ENCODE data around the gene CARD10.

Gene CARD10

DNA sequence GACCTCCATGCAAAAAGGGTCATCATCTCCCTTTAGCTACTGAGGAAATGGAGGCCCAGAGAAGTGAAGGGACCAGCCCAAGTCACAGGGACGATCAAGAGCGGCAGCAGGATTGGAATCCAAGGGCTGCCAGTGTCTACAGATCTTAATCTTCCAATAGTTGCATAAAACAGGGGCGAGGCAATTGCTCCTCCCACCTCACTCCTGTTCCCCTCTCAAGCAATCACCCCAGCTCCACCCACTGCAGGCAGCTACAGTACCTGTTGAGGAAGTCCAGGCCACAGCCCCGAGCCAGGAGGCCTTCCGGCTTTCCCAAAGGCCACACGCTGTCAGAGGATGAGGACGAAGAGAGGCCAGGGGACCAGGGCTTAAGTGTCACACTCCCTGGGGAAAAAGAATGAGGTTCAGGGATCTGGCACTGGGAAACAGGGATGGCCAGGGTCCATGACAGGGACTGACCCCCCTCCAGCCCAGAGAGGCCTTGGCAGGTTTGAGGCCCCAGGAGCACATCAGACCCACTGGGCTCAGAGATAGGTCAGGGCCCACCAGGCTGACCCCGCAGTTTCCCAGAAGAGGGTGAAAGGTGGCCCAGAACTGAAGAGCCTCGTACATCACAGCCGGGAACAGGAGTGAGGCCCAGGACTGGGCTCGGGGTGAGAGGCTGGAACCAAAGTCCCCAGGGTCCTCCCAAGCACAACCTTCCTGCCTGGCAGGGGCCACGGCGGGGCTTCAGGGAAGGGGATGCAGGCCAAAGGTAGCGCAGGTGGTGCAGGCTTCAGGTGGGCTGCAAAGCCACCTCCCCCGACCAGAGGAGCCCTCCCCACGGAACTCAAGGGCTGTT lies 16.7 kb downstream of the CARD10 start:
- DNase-seq (ENCODE audit: low spot score), result no peak

DNA sequence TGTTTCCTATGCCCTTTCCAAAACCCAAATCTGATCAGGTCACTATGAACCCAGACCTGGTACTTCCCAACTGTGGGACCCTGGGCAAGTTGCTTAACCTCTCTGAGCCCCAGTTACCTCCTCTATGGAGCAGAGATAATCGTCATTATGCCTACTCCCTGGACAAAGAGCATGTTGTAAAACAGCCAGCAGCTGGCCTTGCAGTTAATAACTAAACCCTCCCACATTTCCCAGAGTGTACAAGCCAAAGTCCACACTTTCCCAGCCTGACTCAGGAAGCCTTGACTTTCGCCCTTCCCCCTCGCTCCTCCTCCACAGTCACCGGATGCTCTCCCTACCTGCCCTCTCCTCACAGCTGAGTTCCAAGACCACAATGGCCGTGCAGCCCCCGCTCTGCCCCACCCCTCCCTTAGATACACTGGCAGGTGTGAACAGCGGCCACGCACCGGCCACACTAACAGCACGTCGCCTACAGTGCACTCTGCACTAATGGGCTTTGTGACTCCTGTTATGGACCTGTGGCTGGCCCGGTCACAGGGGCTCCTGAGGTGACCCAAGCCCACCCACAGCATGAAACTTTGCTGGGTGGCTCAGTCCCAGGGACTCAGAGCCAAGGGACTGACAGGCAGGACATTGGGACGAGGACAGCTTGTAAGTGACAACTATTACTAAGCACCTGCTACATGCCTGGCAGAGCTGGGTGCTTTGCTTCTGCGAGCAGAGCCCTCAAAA lies 17.4 kb downstream of the CARD10 start:
- no peak for DNase-seq (ENCODE audit: low spot score)

DNA sequence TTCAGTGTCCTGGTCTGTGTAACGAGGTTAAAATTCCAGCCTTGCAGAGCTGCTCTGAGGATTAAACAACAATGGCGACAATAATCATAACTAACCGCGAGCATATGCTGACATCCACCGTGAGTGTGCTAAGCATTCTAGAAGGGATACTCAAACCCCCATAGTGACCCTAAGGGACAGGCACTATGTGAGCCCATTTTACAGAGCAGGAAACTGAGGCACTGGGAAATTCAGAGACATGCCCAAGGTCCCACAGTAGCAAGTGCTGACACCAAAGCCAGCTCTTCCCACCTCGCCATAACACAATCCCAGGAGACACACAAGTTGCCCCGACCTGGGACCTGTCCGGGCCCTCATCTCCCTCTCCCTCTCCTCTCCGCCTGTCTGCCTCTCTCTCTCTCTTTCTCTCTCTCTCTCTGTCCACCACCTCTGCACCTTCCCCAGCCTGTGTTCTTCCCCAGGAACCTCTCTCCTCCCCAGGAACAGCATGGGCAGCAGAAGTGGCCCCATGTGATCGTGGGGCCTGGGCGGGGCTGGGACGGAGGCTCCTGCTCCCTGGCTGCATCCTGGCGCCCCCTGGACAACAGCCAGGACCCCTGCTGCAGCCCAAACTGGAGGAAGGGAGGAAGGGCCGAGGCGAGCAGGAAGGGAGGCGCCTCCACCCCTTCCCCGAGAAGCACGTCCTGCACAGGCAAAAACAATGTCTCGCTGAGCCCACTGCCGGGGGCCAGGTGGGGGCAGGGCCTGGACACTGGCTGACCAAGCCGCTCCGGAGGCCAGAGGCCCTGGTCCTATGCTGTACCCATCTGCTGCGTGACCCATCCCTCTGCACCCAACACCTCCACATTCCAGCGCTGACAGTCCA lies 18.2 kb downstream of the CARD10 start:
- DNase-seq (ENCODE audit: low spot score), result no peak

DNA sequence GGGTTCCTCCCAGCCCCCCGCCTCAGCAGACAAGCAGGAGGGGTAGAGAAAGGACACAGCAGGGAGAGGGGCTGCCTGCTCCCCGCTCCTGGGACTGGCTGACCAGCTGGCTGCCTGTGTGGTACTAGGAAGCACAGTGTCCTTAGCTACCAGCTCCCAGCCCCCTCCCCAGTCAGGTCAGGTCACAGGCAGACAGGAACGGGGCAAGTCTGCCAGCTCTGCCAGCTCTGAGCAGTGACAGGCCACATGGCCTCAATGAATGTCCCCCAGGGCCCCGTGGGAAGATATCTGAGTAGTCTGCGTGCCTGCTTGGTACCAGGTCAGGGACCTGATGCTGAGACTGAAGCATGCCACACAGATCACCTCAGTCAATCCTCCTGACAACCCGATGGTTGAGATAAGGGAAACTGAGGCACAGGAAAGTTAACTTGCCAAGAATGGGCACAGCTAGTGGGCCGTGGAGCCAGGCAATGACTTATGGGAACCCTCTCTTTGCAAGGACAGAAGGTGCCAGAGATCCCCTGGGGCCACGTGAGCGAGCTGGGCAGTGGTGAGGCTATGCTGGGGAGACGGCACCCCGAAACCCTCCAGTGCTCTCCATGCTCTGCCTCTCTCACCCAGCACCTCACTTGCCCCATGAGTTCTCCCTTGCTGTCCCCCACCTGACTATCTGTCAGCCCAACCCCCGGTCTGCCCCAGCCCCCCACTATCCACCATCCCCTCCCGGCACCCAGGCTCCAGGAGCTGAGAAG lies 19.2 kb downstream of the CARD10 start:
- DNase-seq (ENCODE audit: low spot score), result no peak

DNA sequence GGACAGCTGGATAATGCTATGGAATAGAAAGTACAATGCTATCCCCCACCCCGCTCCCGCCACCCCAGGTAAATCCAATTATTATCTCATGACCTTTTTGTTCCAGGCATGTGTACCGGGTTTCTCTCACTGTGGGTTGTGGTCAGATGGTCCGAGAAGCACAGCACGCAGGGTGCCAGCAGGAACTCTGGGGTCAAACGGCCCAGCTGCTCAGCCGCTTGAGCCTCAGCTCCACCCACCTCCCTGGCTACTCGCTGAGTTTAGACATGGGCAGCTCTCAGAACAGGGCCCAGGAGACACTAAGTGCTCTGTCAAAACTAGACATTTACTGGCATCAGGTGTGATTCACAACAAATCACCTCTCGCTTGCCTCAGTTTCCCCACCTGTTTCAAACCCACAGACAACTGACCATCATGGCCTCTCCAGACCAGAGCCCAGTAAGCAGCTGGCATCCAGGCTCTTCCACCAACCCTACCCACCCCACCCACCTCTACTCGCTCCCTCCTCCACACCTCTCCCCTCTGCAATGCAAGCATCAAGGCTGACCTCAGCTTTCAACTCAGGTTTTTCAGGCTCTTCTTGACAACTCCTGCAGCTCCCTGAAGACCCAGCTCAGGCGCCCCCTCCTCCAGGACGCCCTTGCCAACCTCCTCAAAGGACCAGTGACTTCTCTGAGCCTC lies 20.0 kb downstream of the CARD10 start:
- no peak for DNase-seq (ENCODE audit: low spot score)

DNA sequence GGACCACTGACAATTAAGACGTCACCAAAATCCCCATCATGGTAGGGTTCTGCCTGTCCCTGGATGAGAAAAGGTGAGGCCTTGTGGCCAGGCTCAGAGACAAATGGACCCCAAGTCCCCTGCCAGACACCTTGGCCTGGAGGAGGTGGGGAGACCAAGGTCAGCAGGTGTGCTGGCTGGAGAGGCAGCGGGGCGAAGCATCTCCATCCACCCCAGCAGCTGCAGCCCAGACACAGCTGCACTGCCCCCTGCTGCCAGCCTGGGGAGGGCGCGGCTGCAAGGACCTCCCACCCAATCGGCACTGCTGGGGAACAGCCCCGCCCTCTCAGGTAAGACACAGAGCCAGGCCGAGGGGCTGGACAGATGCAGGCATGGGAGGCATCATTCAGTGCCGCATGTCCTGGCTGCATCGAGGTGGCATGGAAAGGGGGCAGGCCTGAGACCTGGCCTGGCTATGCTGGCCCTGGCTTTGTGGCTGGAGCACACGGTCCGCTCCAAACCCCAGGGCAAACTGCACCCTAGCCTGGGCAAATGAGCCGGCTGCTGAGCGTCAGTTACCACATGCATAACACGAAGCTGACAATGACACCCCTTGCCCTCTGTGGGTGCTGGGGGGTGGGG lies 20.8 kb downstream of the CARD10 start:
- peak; percentile 83 for DNase-seq (ENCODE audit: low spot score)

DNA sequence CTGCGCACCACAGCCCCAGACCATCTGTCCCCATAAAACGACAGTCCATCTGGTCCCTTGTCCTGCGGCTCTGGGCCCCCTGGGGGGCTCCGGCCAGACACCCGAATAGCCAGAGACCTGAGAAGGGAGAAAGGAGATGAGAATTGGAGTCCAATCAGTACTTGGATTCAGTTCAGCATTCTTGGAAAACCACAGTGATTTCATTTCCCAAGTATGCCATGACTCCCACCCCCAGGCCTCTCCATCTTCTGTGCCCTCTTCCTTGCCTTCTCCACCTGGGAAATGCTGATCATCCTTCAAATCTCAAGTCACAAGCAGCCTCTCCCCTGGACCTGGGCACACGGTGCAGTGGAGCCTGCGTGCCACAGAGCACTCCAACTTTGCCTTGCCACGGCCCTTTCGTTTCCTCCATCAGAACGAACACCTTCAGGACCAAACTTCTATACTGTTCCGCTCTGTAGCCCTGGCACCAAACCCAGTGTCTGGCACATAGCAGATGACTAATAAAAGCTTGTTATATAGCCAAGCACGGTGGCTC lies 22.1 kb downstream of the CARD10 start:
- DNase-seq (ENCODE audit: low spot score), result no peak

DNA sequence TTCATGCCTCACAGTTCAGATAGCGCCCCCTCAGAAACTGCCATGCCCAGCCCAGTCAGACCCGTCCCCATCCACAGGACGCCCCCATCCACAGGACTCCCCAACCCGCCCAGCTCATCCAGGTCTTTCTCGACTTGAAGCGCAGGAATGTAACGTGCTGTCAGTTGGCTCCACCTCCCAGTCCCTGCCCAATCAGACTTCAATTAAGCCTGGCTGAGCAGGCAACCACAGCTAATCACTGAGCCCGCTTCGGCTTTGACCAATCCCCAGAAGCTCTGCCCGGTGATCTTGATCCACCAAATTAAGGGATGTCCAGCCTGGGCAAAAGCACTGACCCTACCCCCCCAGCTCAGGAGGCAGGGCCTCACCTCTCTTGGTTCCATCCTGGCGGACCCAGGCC lies 22.6 kb downstream of the CARD10 start:
- DNase-seq (ENCODE audit: low spot score), result no peak

DNA sequence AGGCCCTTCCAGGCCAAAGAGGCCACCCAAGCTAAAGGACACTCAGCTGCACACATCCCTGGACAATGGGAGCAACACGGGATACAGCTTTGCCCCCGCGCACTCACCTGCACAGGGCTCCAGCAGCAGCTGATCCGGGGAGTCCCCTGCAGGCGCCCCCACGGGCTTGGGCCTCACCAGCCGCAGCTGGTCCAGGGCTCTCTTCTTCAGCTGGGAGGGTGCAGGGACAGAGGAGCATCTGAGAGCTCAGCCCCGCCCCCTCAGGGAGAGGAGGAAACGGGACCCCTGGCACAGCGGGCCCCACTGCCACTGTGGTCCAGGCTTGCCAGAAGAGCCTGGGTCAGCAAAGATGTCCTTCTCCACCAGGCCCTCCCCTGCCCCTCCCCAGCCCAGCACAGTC lies 25.2 kb downstream of the CARD10 start:
- no peak for DNase-seq (ENCODE audit: low spot score)

DNA sequence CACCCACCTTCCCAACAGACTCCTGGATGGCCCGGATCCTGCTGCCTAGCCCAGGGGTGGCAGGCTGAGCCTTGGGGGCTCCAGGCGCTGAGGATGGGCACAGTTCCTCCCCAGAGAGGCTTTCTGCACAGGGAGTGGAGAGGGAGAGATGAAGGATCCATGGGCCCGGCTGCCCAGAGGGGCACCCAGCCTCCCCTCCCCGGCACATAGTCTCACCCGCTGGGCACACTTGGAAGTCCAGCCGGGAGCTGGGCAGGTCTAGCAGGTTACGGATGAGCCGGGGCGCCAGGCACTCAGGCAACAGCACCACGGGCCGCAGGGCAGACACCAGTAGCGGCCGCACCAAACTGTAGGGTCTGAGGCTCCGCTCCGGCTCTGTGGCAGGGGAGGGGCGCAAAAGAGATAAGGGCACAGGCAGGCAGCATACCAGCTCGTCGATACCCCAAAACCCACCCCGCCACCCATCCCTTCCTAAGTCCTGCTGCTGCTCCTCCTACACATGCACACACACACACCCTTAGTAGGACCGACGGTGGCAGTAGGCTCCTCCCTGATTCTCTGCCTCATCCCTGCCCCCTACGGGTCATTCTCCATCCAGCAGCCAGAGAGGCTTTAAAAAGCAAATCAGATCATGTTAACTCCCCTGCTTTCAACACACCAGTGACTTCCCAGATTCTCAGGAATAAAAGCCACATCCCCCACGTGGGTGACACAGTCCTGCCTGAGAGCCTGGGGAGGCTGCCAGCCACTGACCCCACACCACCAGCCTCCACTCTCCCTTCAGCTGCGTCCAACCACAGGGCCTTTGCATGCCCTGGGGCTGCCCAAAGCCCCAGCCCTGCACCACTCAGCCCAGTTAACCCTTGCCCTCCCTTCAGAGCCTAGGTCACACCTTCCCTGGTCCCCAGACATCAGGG lies 26.5 kb downstream of the CARD10 start:
- no peak for DNase-seq (ENCODE audit: low spot score)

DNA sequence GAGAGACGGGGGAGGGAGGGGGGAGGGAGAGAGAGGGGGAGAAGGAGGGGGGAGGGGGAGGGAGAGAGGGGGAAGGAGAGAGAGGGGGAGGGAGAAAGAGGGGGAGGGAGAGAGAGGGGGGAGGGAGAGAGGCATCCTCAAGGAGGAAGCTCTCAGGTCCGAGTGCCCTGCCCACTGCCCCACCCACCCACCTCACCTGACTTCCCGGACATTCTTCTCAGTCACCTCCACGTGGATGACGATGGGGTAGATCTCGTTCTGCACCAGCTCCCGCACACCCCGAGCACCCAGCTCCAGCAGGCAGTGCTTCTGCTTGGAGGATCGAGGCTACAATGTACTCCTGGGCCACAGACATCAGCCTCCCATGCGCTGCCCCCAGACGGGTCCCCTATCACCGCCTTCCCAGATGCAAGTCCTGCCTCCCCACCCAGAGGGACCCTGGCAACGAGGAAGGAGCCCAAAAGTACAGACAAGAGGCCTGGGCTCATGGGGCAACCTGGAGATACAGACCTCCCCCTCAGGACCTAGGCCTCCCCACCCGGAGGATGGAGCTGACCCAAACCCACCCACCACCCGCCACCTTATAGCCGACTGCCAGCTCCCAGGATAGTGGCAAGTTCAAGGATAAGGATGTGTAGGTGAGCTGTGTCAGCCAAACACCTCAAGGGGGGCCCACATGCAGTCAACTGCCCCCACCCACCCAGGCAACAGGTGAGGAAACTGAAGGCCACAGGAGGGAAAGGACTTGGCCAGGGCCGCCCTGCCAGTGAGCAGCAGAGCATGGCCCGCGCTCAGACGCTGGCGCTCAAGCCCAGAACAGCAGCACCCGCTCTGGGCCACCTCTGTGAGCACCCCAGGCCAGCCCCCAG lies 27.4 kb downstream of the CARD10 start:
- DNase-seq (ENCODE audit: low spot score), result no peak

DNA sequence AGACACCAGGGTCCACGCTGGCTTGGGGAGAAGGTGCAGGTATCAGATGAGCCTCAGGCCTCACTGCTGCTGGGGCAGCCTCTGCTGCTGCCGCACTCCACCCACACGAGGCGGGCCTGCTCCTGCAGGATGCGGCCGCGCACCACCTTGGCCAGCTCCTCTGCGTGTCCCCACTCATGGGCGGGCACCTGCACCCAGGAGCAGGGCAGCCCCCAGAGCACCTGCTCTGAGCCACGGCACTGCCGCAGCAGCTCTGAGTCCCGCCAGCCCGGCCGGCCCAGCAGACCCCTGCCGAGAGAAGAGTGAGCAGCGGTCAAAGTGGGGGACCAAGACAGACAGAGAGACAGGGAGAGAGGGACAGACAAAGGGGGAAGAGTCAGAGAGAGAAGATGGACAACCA lies 28.1 kb downstream of the CARD10 start:
- DNase-seq (ENCODE audit: low spot score), result no peak

DNA sequence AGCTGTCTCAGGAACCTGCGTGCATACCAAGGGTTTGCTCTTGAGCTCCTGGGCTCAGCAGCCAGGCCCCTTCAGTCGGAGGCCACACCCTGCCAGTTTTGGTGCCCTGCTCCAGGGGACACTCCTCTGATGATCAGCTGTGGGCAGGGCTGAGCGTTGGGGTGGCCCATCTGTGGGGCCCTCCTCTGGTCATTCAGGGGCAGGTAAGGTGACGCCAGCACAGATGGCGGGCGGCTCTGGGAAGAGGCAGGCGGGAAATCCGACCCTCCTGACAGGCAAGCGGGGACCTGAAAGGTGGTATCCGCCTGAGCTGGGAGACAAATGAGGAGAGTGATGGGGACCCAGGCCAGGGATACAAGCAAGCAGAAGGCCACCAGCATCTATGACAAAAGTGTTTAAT lies 29.2 kb downstream of the CARD10 start:
- no peak for DNase-seq (ENCODE audit: low spot score)

DNA sequence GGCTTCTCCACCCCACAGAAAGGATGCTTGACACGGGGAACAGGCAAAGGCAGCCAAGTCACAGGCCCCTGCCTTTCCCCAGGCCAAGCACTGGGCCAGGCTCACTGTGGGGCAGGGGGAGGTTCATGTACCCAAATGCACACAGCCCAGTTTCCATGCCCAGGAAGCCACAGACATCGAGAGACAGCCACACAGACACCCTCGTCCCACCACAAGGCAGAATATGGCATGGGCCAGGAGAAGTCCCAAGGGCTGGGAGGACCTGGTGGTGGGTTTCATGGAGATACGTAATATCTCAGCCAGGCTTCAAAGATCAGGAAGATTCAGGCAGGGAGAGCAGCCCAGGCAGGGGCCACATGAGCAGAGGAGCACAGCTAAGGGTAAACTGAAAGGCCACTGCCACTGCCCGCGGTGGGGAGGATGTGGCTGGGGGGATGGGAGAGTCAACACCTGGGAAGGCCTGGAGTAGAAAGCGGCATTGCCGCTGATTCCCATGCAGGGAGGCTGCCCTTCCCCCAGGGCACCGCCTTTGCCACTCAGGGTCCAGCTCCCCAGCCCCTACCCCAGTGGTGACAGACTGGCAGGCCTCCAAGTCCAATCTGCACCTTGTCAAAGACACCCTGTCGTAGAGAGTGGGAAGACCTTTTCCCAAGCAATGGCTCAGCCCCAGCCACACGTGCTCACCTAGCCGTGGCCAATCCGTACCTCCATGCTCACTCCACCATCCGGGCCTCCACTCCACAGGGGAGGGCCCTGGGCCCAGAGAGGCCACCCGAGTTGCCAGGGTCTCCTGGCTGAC lies 30.7 kb downstream of the CARD10 start:
- DNase-seq (ENCODE audit: low spot score), result no peak

DNA sequence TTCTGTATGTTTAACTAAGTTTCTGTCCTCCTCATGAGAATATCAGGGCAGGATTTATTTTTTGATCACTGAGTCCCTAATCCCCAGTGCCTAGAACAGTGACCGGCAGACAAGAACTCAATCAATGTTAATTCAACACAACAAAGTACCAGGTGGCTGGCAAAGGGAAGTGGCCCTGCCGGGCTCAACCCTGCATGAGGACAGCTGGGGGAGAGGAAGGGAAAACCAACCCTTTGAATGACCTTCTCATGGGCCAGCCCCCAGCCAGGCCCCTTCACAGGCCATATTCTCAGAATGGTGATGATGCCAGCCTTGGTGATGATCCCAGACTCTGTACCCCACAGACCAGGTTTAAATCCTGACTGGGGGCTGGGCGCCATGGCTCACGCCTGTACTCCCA lies 31.6 kb downstream of the CARD10 start:
- no peak for DNase-seq (ENCODE audit: low spot score)

DNA sequence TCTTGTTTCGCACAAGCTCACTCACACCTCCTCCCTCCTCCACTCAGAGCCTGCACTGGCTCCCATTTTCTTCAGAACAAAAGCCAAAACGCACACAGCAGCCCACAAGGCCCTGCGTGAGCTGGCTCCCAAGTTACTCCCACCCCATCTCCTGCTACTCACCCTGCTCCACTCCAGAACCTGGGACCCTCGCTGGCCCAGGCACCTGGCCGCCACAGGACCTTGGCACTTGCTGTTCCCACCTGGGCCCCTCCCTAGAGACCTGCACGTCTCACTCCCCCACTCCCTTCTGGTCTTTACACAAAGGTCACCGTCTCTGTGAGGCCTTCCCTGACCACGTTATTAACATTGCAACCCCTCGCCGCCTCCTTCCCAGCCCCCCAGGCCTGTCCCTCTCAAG lies 32.1 kb downstream of the CARD10 start:
- DNase-seq (ENCODE audit: low spot score), result no peak

DNA sequence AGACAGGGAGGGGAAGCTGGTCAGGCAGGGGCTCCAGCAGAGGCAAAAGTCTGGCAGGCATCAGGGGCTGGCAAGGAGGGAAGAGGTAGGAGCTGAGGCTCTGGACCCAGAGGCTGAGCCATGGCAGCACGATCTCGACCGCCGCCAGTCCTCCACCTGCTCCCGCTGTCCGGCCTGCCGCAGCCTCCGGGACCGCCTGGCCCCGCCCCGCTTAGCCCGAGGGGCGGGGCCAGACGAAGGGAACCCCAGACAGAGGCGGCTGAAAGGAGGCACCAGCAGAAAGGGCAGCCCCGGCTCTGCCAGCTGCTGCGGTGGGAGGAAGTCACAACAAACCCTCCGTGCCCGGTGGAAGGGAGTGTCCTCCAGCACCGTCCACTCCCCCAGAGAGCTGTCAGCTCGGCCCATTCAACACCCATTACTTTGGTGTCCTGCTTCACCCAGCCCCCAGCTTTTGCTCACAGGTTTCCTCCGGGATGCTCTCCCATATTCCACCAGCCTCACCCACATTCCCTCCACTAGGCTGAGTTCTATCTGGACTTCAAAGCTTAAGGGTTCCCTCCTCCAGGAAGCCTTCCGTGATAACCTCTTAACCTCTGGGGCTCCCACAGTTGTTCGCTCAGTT lies 32.9 kb downstream of the CARD10 start, which contains the start of gene MFNG:
Gene MFNG, minus strand, starts transcription at position 161 of the 622 bp plus-strand sequence. CDS start 207 bp downstream, outside the sequence.
- peak; percentile 59 for DNase-seq (ENCODE audit: low spot score)
